Stimulated activated CD8-positive, alpha-beta memory T cell treated with anti-CD3 and anti-CD28 coated beads, Interleukin-12 subunit alpha, Interleukin-12 subunit beta, amount 100 ng/mL, for 1 hour (primary cell): ENCODE data around the gene COL8A1.

Experiments
- DNase-seq: peaks from one replicate; pipeline ENCODE4 v3.0.0-alpha.2; 2020; ENCODE audit warnings: low read depth

COL8A1 gene

DNA sequence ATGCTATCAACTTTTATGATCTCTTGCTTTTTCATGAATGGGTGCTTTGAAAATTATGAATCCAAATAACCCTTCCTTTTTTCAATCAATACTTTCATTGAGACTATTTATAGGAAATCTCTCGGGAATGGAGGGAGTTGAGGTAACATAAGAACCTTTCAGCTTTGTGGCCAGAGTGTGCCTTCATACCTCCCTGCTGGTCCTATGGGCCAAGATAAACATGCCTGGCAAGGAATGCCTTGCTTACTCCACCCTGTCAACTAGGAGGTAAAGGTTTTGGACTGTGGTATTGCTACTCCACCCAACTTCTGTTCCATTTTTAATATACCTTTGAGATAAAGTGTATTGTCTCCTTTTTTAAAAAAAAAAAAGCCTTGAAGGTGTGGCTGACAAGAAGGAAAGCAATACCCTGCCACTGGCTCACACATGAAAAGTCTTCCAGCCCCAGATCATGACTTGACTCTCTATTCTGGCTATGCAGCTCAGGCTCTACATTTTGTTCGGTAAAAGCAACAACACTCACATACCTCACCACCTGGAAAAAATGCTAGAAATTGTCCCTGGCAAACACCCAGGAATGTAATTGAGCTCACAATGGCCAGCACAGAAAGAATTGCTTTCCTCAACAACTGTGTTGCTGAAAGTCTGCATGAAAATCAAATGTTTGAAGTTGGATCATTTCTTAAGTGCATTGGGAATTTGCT is 35.8 kb downstream of the COL8A1 start:
- no peak for DNase-seq

DNA sequence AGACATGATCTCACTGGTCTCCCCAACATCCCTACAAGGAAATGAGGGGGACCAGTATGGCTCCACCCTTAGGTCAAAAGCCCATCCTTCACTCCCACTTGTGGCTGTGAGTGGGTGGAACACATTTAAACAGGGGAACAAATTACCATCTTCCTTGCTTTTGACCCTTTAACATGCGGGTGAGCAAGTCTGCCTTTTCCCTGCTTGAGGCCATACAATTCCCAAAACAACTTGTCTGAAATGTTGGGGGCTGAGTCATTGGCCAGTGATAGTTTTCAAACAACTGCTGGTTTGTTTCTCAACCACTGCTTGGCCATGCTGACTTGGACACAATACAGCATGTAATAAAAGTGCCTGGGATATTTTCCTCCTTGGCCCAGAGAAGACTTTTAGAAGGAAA is 39.6 kb downstream of the COL8A1 start:
- DNase-seq: no peak

DNA sequence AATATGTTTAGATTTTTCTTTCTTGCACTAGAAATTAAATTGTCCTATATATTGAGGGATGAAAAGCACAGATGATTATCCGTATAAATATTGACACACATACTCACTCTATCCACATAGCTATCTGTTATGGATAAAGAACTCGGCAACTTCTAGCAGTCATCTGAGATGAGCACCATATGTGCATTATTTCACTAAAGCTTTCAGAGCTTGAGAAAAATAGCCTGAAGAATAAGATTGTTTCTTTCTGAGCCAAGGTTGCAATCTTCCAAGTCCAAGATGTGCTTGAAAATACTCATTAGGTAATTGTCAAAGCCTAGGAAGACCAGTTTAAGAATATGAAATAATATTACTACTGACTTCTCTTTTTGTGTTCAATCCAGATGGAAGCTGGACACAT is 40.5 kb downstream of the COL8A1 start:
- no peak for DNase-seq

DNA sequence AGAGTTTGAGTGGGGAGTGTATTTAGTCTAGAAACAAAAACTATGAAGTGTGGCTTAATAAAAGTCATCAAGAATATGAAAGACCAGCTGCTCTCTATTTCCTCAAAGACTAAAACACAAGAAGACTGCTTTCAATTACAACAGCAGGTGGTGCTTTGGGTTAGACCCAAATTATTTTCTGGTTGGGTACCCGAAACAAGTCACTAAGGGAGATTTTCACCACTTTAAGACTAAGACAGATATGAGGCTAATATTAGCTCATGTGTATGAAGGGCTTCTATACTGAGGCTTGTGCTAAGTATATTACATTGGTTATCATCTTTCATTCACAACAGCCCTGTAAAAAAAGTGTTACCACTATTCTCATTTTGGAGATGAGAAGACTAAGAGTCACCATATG is 43.1 kb downstream of the COL8A1 start:
- no peak for DNase-seq

DNA sequence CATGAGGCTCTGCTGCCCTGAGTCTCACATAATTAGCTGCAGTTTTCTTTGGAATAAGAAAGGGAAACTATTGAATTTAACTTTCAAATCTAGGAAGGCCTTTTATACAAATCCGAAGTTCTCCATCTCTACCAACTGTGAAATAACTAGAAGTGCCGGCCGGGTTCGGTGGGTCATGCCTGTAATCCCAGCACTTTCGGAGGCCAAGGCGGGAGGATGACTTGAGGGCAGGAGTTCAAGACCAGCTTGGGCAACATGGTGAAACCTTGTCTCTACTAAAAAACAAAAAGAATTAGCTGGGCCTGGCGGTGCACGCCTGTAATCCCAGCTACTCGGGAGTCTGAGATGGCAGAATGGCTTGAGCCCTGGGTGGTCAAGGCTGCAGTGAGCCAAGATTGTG is 43.6 kb downstream of the COL8A1 start:
- DNase-seq: no peak

DNA sequence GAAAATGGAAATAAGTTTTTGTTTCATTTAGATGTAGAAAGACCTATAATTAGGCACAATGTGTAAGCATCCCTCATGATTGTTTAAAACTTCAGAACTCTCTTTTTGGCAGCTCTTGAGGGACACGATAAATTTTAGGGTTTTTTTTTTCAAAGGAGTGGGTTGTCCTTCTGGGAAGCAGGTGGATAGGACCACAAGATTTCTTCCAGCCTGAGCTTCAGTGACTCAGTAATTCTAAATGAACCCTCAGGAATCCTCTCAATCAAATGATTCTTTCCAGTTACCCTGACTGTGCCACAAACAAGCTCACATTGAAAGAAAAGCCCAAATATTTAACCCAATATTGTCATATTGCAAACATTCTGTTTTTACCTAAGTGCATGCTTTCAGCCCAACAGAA is 45.1 kb downstream of the COL8A1 start:
- DNase-seq: no peak

DNA sequence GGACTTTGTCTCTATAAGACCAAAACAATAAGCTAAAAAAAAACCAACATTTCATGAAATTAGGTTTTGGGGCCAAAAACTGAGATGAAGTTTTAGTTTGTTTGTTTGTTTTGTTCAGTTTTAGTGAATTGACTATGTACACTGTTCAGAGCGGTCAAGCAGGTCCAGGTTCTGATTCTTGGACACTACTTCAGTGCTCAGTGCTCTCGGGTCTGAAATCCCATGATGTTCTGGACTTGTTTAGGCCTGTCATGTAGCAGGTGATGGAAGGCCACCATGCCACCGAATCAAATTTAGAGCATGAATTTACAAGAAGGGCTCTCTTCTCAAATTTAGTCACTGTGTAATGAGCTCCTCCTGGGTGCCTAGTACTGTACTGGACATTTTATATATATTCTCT is 45.5 kb downstream of the COL8A1 start:
- DNase-seq: no peak

DNA sequence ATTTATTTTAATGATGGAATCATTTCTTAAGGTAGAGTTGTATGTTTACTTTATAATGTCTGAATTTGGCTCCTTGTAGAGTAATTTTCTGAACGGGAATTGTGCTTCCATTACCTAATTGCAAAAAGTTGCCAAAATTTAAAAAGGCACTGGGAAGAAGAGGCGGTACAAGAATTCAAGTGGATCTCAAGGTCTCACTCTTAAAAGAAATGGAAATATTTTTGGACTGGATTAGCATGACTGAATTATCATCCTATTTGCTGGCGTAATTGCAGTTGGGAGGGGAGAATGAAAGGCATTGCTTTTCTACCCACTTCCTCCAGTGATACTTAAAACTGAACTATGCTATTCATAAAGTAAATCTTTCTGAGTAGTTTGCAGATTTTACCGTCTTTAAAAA is 46.2 kb downstream of the COL8A1 start:
- DNase-seq: no peak

DNA sequence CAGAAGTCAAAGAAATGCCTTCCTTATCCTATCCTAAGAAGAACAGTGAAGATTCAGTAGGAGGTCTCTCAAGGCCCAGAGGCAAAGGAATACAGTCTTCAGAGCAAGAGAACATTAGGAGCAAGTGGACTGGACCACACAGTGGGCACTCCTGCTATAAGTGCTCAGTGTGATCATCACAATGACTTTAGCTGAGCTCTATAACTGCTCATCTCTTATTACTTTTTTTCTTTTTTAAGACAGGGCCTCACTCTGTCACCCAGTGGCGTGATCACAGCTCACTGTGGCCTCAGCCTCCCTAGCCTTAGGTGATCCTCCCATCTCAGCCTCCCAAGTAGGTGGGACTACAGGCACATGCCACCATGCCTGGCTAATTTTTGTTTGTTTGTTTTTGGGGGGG is 48.1 kb downstream of the COL8A1 start:
- DNase-seq: no peak

DNA sequence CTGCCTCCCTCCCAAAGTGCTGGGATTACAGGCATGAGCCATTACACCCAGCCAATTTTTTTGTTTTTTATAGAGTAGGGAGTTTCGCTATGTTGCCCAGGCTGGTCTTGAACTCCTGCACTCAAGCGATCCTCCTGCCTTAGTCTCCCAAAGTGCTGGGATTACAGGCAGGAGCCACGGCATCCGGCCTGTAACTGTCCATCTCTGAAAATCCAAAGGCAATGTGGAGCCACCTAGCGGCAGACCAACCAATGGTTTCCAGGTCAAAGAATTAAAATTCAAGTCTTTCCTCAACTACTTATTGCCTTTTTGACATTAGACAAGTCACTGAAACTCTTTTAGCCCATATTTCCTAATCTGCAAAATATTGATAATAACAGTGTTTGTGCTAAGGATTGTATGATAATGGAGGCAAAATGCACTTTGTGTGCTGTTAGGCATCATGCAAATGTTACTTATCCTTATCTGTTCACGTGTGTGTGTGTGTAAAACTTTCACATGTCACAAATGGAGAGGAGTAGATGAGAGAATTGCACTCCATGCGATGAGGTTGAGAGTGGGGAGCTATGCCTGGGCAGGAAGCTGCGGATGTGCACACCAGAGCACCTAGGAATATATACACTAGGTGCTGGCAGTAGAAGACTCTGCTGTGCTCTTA is 48.7 kb downstream of the COL8A1 start:
- no peak for DNase-seq

DNA sequence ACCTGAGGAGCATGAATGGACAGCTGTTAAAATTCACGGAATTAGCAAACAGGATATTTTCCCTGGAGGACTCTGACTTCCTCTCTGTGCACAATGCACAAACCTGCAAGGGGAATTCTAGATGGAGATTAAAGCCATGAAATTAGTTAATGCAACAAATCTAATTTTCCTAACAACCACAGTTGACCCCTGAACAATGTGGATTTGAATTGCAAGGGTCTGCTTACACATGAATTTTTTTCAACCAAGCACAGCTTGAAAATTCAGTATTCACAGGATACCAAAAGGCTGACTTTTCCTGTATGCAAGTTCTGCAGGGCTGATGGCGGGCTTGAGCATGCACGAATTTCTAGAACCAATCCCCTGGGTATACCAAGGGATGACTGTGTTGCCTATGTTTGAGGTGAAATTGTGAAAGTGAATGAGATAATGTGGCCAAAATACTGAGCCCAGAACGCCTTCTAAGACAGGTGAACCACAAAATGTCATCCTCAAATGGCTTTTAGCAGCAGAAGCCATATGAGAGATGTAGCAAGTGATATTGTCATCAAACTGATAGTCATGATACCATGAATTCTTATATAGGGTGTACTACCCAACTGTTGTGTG is 52.5 kb downstream of the COL8A1 start:
- no peak for DNase-seq

DNA sequence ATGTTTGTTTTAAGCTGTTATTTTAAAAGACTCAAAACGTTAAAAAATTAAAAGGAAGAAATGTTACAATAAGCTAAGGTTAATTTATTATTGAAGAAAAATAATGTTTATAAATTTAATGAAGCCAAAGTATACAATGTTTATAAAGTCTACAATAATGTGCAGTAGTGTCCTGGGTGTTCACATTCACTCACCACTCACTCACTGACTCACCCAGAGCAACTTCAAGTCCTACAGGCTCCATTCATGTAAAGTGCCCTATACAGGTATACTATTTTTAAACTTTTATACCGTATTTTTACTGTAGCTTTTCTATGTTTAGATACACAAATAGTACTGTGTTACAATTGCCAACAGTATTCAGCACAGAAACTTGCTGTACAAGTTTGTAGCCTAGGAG is 55.2 kb downstream of the COL8A1 start:
- no peak for DNase-seq

DNA sequence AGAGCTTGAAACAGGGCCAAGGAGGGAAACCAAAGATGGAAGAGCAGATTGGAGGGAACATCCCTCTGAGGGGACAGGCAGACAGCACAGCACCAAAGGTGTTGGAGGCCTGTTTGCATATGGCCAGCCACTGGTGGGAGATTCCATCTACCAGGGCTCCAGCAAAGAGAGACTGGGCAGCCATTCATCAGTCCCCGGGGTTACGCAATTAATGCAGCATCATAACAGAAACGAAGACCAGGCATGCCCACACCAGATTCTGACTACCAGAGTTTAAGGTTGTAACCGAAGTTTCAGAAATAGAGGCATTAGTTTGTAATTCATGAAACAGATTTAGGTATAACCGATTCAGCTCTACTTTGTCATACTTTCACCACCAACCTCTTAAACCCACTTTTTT is 58.1 kb downstream of the COL8A1 start:
- no peak for DNase-seq

DNA sequence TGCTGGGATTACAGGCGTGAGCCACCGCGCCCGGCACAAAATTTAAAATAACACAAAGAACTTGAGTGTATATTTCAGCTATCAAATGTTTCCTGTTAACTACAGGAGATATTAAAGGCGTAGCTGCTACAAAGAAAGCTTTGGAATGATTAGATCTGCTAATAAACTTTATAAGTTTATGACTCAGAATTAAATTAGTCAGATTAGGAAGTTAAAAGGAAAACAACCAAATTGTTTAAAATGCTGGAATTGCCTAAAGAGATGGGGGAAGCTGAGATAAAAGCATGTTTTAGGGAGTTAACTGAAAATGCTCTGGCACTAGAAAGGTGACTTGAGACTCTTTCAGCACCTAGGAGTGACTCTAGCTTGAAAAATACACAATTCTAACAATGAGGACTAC is 58.9 kb downstream of the COL8A1 start:
- DNase-seq: no peak

DNA sequence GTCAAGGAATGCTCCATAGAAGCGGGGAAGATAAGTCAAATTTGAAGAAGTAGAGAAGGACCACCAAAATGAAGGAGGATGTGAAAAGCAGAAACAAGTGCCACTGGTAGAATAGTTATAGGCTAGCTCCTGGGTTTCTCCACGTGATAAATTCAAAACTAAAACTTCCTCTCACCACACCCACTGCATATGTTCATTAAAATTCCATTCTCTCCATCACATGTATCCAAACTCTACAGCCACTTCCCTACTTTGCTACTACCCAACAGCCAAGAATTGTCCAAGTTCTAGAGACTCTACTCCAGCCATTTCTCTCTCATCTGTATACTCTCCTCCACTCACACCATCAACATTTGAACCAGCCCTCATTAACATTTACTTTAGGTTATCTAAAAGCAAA is 60.5 kb downstream of the COL8A1 start:
- no peak for DNase-seq

DNA sequence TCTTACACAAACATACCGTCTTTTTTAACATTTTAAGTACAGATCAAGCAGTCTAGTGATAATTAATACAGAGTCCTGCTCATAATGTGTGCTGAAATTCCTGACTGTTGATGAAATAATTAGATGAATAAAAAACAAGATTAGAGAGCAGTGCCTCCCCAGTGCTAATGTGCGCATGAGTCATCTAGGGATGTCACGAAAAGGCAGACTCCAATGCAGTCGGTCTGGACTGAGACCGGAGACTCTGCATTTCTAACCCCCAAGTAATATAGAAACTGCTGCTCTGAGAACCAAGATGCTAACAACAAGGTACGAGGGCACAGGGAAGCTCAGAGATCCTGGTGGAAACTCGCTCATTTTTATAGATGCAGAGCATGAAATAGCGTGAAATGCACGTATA is 61.4 kb downstream of the COL8A1 start:
- no peak for DNase-seq

DNA sequence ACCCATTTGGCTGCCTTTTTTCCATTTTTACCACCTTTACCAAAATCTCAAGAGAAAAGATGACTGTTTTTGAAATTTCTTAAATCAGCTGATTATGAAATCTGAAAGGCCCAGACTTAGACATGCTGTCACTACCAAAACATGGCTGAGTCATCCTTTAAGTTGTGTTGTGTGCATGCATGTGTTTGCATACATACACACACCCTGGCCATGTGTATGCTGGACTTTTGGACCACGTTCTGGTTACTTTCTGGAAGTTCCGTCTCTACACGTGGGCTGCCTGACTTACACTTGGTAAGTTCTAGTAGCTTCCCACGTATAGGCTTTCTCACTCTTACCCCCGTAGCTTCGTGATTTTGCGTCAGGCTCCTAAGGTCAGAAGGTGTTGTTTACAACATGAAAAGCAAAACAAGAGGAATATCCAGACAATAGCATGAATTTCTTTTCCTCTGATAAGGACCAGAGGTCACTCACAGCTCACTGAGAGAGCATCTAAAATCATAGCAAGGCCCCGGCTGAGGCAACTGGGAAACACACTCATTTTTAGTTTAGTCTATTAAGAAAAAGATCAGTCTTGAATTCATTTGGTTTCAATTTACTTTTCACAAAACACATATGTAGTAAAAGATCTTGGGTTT is 62.4 kb downstream of the COL8A1 start:
- no peak for DNase-seq

DNA sequence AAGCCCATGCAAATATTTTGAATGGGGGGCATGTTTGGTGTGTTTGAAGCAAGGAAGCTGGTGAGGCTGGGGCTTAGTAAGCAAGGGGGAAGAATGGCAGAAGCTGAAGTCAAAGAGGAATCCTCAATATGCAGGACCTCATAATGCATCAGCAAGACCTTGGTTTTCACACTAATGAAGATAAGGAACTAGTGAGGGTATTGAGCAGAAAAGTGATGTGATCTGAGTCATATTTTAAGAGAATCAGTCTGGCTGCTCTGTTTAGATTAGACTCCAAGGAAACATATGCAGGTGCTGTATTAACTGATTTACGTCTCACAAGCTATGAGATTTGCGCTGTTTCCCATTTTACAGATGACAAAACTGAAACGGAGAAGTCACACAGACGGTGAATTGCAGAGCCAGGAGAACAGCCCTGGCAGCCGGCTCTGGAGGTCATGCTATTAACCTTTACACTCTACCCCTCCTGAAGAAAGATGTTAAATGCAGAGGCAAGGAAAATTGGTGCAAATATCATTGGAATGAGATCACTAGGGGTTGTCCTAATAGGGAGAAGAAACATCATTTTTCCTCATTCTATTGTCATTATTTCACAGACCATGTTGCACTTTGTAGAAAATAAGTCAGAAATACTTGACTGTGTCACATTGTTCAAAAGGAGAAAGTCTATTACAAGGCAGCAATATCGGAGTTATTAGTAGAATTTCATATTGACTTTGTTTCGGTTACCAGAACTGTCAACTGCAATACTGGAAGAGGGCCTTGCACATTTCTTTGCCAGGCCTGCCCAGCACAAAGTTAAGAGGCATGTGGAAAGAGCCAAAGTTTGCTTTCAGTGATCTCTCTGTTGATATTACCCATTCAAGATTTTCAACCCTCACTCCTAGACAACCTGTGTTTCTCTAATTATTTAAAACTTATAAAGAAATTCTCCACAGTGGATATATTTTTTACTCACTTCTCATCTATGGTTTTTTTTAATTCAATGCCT is 64.9 kb downstream of the COL8A1 start:
- no peak for DNase-seq

DNA sequence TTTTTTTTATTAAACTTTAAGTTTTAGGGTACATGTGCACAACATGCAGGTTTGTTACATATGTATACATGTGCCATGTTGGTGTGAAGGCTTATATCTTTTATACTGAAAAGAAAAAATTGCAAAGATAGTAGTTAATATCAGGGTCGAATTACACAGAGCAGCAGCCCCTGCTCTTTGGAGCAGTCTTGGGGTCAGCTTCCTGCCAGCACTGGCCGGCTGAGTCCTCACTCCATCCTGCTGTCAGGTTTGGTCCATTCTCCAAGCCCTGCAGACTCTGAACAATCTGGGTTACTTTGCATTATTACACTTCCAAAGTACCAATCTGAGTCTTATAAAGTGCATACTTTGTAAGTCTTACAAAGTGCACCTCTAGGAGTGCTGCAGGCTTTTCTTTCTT is 66.0 kb downstream of the COL8A1 start:
- DNase-seq: no peak

DNA sequence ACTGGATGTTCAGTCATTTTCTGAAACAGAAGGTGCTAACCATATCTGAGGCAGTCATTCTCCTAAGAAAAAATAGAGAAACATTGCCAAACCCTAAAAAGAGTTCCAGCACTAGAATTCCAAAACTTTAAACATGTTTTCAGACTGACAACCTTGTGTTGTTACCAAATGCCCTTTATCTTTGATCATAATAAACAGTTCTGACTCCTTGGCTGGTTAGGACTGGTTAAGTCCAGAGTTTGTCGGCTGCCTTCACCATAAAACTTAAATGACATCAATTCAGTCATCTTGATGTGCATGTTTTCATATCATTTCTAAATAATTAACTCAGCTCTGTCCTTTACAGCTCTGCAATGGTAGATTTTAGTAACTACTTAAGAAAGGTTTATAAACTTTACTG is 68.0 kb downstream of the COL8A1 start:
- no peak for DNase-seq

DNA sequence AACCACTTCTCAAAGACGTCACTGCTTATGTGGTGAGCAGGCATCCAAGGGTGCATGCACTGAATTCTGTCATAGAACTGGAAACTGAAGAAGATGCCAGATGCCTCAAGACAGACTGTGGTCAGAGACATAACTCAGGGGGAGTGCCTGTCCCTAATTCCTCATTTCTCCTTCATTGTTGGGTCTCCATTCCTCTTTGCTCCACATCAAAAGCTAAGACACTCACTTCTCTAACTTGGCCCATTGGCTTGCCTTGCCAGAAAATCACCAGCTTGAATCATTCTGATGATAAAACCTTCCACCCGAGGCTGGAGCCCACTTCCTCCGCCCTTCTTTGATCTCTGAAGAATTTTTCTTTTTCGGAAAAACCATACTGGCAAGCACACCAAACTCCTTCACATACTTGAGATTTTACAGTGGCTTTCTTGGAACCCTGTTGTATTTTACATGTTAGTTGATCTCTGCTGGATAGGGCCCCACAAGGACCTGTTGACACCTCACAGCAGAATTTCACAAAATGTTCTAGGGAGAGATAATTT is 69.9 kb downstream of the COL8A1 start:
- DNase-seq: no peak

DNA sequence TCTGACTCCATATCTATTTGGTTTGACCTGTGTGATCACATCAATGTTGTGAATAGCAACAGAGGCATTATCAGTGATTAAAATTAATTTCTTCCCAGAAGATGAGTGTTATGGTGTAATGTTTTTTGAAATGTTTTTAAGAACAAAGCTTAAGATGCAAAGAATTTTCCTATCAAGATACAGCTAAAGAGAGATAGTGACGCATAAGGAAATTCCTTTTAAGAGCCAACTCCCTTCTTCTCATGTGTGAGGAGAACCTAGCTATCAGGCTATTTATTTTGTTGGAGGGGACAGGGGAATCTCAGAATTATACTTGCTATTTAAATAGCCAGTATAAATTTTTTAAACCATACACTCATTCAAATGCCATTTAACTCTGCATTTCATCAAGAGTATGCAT is 71.3 kb downstream of the COL8A1 start:
- no peak for DNase-seq
